ENCODE data around the gene ASTN2. TPM values are rescaled to one million over a fixed set of nuclear protein-coding genes. Genes with fewer than 3 reads are reported as not detected.

Gene ASTN2
- total and polyA plus RNA-seq, 10 of the 15 experiments (the other 5 are each of a cell fraction or from before 2014, with no cell fraction given), result 1.4 to 15.7 (median 7.0) TPM

- BruUV-seq (replicated peaks), result no TSS peak
- no peak for FAIRE-seq
- Histone ChIP-seq H3K9ac (ENCODE audit: control insufficient read depth, insufficient read depth, low read length) (no peak overlapping the region), H3K36me3 (ENCODE audit: control insufficient read depth in 2 of 2, insufficient read depth in 2 of 2, low read length in 1 of 2) (no peaks in the 10 kb centered on the region), H3K27me3 (replicated peaks in 1 of 2; ENCODE audit: control insufficient read depth in 2 of 2, insufficient read depth in 2 of 2, low read length in 1 of 2) (no peaks in the 10 kb centered on the region), H3K4me1 (ENCODE audit: control insufficient read depth, insufficient read depth, low read length) (no peaks in the 10 kb centered on the region), H3K4me2 (ENCODE audit: control insufficient read depth, insufficient read depth) (no peak overlapping the region), H3K27ac (ENCODE audit: control insufficient read depth, insufficient read depth) (no peak overlapping the region), H4K20me1 (ENCODE audit: control insufficient read depth, insufficient read depth) (no peaks in the 10 kb centered on the region), H3K4me3 (no peak overlapping the region), H2AFZ (ENCODE audit: control insufficient read depth, low read depth, low read length) (no peak overlapping the region), H3K9me3 (replicated peaks; ENCODE audit: control insufficient read depth, insufficient read depth, low read length) (no peaks in the 10 kb centered on the region), H3K79me2 (ENCODE audit: control insufficient read depth, insufficient read depth, low read length) (no peaks in the 10 kb centered on the region)
- ChIA-PET CTCF (interaction anchor here (1.4 kb wide), 1 partner anchor 59 kb away, joined by 3 read pairs; no protein-coding TSS in a partner anchor), SMC1A (ENCODE audit: uncharacterized antibody, unreplicated experiment) (interaction anchor here (1.3 kb wide), 1 partner anchor 22 kb away, joined by 3 read pairs; no protein-coding TSS in a partner anchor), RAD21 (ENCODE audit: unreplicated experiment) (no interaction called here), POLR2A (no interaction called here)
- ATAC-seq, result no peak
- 2% methylated on average over 2 of the region's 2 CpGs for WGBS (ENCODE audit: insufficient coverage, insufficient replicate concordance, low lambda C conversion rate, missing lambda C conversion rate)
- in situ Hi-C loops (cut with MboI), result no loop called here
- TF ChIP-seq, protein P1, sequence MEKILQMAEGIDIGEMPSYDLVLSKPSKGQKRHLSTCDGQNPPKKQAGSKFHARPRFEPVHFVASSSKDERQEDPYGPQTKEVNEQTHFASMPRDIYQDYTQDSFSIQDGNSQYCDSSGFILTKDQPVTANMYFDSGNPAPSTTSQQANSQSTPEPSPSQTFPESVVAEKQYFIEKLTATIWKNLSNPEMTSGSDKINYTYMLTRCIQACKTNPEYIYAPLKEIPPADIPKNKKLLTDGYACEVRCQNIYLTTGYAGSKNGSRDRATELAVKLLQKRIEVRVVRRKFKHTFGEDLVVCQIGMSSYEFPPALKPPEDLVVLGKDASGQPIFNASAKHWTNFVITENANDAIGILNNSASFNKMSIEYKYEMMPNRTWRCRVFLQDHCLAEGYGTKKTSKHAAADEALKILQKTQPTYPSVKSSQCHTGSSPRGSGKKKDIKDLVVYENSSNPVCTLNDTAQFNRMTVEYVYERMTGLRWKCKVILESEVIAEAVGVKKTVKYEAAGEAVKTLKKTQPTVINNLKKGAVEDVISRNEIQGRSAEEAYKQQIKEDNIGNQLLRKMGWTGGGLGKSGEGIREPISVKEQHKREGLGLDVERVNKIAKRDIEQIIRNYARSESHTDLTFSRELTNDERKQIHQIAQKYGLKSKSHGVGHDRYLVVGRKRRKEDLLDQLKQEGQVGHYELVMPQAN (conservative IDR thresholded peaks at IDR 0.05), result no peak
- TF ChIP-seq LARP7 (IDR thresholded peaks at IDR 0.05), result no peak
- no peak for TF ChIP-seq SMC3 (IDR thresholded peaks at IDR 0.05; ENCODE audit: borderline replicate concordance, low read length)
- no peak for TF ChIP-seq RCOR1 (conservative IDR thresholded peaks at IDR 0.05; ENCODE audit: low read depth, low read length)
- TF ChIP-seq CUX1 (IDR thresholded peaks at IDR 0.05; ENCODE audit: insufficient replicate concordance, low read depth, low read length), result no peak
- TF ChIP-seq ZBTB33 (IDR thresholded peaks at IDR 0.05), result no peak
- TF ChIP-seq, protein P2, sequence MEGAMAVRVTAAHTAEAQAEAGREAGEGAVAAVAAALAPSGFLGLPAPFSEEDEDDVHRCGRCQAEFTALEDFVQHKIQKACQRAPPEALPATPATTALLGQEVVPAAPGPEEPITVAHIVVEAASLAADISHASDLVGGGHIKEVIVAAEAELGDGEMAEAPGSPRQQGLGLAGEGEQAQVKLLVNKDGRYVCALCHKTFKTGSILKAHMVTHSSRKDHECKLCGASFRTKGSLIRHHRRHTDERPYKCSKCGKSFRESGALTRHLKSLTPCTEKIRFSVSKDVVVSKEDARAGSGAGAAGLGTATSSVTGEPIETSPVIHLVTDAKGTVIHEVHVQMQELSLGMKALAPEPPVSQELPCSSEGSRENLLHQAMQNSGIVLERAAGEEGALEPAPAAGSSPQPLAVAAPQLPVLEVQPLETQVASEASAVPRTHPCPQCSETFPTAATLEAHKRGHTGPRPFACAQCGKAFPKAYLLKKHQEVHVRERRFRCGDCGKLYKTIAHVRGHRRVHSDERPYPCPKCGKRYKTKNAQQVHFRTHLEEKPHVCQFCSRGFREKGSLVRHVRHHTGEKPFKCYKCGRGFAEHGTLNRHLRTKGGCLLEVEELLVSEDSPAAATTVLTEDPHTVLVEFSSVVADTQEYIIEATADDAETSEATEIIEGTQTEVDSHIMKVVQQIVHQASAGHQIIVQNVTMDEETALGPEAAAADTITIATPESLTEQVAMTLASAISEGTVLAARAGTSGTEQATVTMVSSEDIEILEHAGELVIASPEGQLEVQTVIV (IDR thresholded peaks at IDR 0.05; ENCODE audit: borderline replicate concordance, partially characterized antibody), result no peak
- intact Hi-C loops (cut with micrococcal nuclease; ENCODE audit: unreplicated experiment), result no loop called here
- DNase-seq (ENCODE audit: low read depth, low spot score), result no peak
Observed at GRCh38 chr9:116795821-116796220, 619.0 kb downstream of the ASTN2 start.
